ENCODE measurements around the gene OSBPL10. TPM values are rescaled to one million over a fixed set of nuclear protein-coding genes. Genes with fewer than 3 reads are reported as not detected.

Gene OSBPL10
- total and polyA plus RNA-seq, 2 donors (not counting 1 experiment from before 2014, with no cell fraction given): 7.1 to 7.5 TPM

GRCh38 chr3:31920310-31920709, 60.8 kb downstream of the OSBPL10 start:
- H3K9me3 ChIP-seq (ENCODE audit: control insufficient read depth, insufficient read depth, low read depth, low read length): no peaks in the 10 kb centered on the region
- H3K9ac ChIP-seq (ENCODE audit: insufficient read depth, low read length): no peak overlapping the region
- H3K27me3 ChIP-seq (ENCODE audit: control insufficient read depth, insufficient read depth, low read length): no peaks in the 10 kb centered on the region
- no peaks in the 10 kb centered on the region for H4K20me1 ChIP-seq (ENCODE audit: control insufficient read depth, extremely low read depth, insufficient read depth, low read length)
- no peak overlapping the region for H3K4me3 ChIP-seq (replicated peaks in 1 of 4; ENCODE audit: control extremely low read depth in 1 of 4, insufficient read depth in 1 of 4, low read depth in 3 of 4, low read length in 4 of 4)
- H3K79me2 ChIP-seq (ENCODE audit: control insufficient read depth, insufficient read depth, low read length): no peaks in the 10 kb centered on the region
- no peaks in the 10 kb centered on the region for H3K36me3 ChIP-seq (ENCODE audit: control insufficient read depth, insufficient read depth, low read length)
- no peak for DNase-seq (ENCODE audit: low read depth in 2 of 2)
- no peak overlapping the region for H3K4me2 ChIP-seq (ENCODE audit: extremely low read depth, insufficient read depth, low read length)
- no peak overlapping the region for H3K27ac ChIP-seq (ENCODE audit: insufficient read depth, low read length)
- no peak overlapping the region for H2AFZ ChIP-seq (ENCODE audit: low read length)
- H3K4me1 ChIP-seq (ENCODE audit: control insufficient read depth, extremely low read depth, insufficient read depth, low read length): no peaks in the 10 kb centered on the region
- TF ChIP-seq EZH2 (IDR thresholded peaks at IDR 0.05; ENCODE audit: low read length, missing control alignments) (no peak), CTCF (conservative IDR thresholded peaks at IDR 0.05 in 1 of 2, IDR thresholded peaks at IDR 0.05 in 1 of 2; ENCODE audit: low read depth in 1 of 2, low read length in 2 of 2) (no peak)

GRCh38 chr3:31919528-31919927, 61.5 kb downstream of the OSBPL10 start:
- Histone ChIP-seq H2AFZ (ENCODE audit: low read length) (no peak overlapping the region), H3K9me3 (ENCODE audit: control insufficient read depth, insufficient read depth, low read depth, low read length) (no peaks in the 10 kb centered on the region), H3K4me2 (ENCODE audit: extremely low read depth, insufficient read depth, low read length) (no peak overlapping the region), H3K36me3 (ENCODE audit: control insufficient read depth, insufficient read depth, low read length) (no peaks in the 10 kb centered on the region), H3K27me3 (ENCODE audit: control insufficient read depth, insufficient read depth, low read length) (no peaks in the 10 kb centered on the region), H3K27ac (ENCODE audit: insufficient read depth, low read length) (no peak overlapping the region), H3K9ac (ENCODE audit: insufficient read depth, low read length) (no peak overlapping the region), H3K4me1 (ENCODE audit: control insufficient read depth, extremely low read depth, insufficient read depth, low read length) (no peaks in the 10 kb centered on the region), H3K4me3 (replicated peaks in 1 of 4; ENCODE audit: control extremely low read depth in 1 of 4, insufficient read depth in 1 of 4, low read depth in 3 of 4, low read length in 4 of 4) (no peak overlapping the region), H3K79me2 (ENCODE audit: control insufficient read depth, insufficient read depth, low read length) (no peaks in the 10 kb centered on the region), H4K20me1 (ENCODE audit: control insufficient read depth, extremely low read depth, insufficient read depth, low read length) (no peaks in the 10 kb centered on the region)
- no peak for DNase-seq (ENCODE audit: low read depth in 2 of 2)
- TF ChIP-seq CTCF (conservative IDR thresholded peaks at IDR 0.05 in 1 of 2, IDR thresholded peaks at IDR 0.05 in 1 of 2; ENCODE audit: low read depth in 1 of 2, low read length in 2 of 2) (no peak), EZH2 (IDR thresholded peaks at IDR 0.05; ENCODE audit: low read length, missing control alignments) (no peak)

- H2AFZ ChIP-seq (ENCODE audit: low read length): no peak overlapping the region
- H3K36me3 ChIP-seq (ENCODE audit: control insufficient read depth, insufficient read depth, low read length): no peaks in the 10 kb centered on the region
- no peaks in the 10 kb centered on the region for H3K27me3 ChIP-seq (ENCODE audit: control insufficient read depth, insufficient read depth, low read length)
- no peak for TF ChIP-seq CTCF (conservative IDR thresholded peaks at IDR 0.05 in 1 of 2, IDR thresholded peaks at IDR 0.05 in 1 of 2; ENCODE audit: low read depth in 1 of 2, low read length in 2 of 2)
- no peak for TF ChIP-seq EZH2 (IDR thresholded peaks at IDR 0.05; ENCODE audit: low read length, missing control alignments)
- peak in 1 of 2 donors; percentile 47 for DNase-seq (ENCODE audit: low read depth in 2 of 2)
- peak overlapping the region in 2 of 4 experiments; percentile 24 to 34 for H3K4me3 ChIP-seq (replicated peaks in 1 of 4; ENCODE audit: control extremely low read depth in 1 of 4, insufficient read depth in 1 of 4, low read depth in 3 of 4, low read length in 4 of 4)
- no peaks in the 10 kb centered on the region for H4K20me1 ChIP-seq (ENCODE audit: control insufficient read depth, extremely low read depth, insufficient read depth, low read length)
- H3K4me1 ChIP-seq (ENCODE audit: control insufficient read depth, extremely low read depth, insufficient read depth, low read length): no peaks in the 10 kb centered on the region
- no peak overlapping the region for H3K4me2 ChIP-seq (ENCODE audit: extremely low read depth, insufficient read depth, low read length)
- H3K27ac ChIP-seq (ENCODE audit: insufficient read depth, low read length): peak overlapping the region; percentile 12
- no peaks in the 10 kb centered on the region for H3K9me3 ChIP-seq (ENCODE audit: control insufficient read depth, insufficient read depth, low read depth, low read length)
- no peaks in the 10 kb centered on the region for H3K79me2 ChIP-seq (ENCODE audit: control insufficient read depth, insufficient read depth, low read length)
- no peak overlapping the region for H3K9ac ChIP-seq (ENCODE audit: insufficient read depth, low read length)
Measured at GRCh38 chr3:31918179-31919150, 62.6 kb downstream of the OSBPL10 start.

Data from fibroblast of lung (primary cell).